ENCODE measurements around the gene KLHL24. TPM values are rescaled to one million over a fixed set of nuclear protein-coding genes. Genes with fewer than 3 reads are reported as not detected.

KLHL24 gene
- total and polyA plus RNA-seq, 2 of the 13 experiments (the other 11 are each of a cell fraction or from before 2014, with no cell fraction given): 6.9 to 15.7 TPM

GRCh38 chr3:183634707-183635106, 716 bp upstream of the KLHL24 start (continued):
- TF ChIP-seq ZNF772 (CRISPR knock-in tag; IDR thresholded peaks at IDR 0.05) (no peak), THRA (CRISPR knock-in tag; IDR thresholded peaks at IDR 0.05; ENCODE audit: borderline replicate concordance) (no peak), HMG20A (CRISPR knock-in tag; IDR thresholded peaks at IDR 0.05; ENCODE audit: borderline replicate concordance) (no peak), LBX2 (CRISPR knock-in tag; IDR thresholded peaks at IDR 0.05; ENCODE audit: borderline replicate concordance) (no peak), GFI1 (CRISPR knock-in tag; IDR thresholded peaks at IDR 0.05; ENCODE audit: borderline replicate concordance) (no peak), ZNF687 (CRISPR knock-in tag; IDR thresholded peaks at IDR 0.05) (no peak), IRX3 (CRISPR knock-in tag; IDR thresholded peaks at IDR 0.05; ENCODE audit: borderline replicate concordance, low read depth) (no peak), ZEB1 (IDR thresholded peaks at IDR 0.05; ENCODE audit: insufficient replicate concordance, low read depth) (no peak), ZMYM3 (CRISPR knock-in tag; IDR thresholded peaks at IDR 0.05) (peak; percentile 69), HDAC1 (CRISPR knock-in tag; IDR thresholded peaks at IDR 0.05) (no peak), MTA1 (CRISPR knock-in tag; IDR thresholded peaks at IDR 0.05; ENCODE audit: borderline replicate concordance) (no peak), TFDP1 (CRISPR knock-in tag; IDR thresholded peaks at IDR 0.05; ENCODE audit: borderline replicate concordance) (no peak), PCBP1 (IDR thresholded peaks at IDR 0.05; ENCODE audit: borderline replicate concordance, low read depth, low read length) (no peak), MYC (CRISPR knock-in tag; IDR thresholded peaks at IDR 0.05; ENCODE audit: borderline replicate concordance) (no peak), ZNF616 (CRISPR knock-in tag; IDR thresholded peaks at IDR 0.05; ENCODE audit: low read depth) (no peak), SRSF4 (IDR thresholded peaks at IDR 0.05; ENCODE audit: low read depth, low read length, poor library complexity, severe bottlenecking) (no peak), HOXA3 (CRISPR knock-in tag; IDR thresholded peaks at IDR 0.05) (no peak), ZNF780A (CRISPR knock-in tag; IDR thresholded peaks at IDR 0.05) (no peak), ZNF639 (CRISPR knock-in tag; conservative IDR thresholded peaks at IDR 0.05) (no peak), ZBTB14 (CRISPR knock-in tag; IDR thresholded peaks at IDR 0.05) (no peak)

Measured in HepG2 (cell line).